Activated B cell treated with CpG ODN at 0.5 μM for 24 hours (primary cell): ENCODE results near the gene RALA. TPM values are rescaled to one million over a fixed set of nuclear protein-coding genes. Genes with fewer than 3 reads are reported as not detected.

ENCODE experiments used
- ATAC-seq: fragments of 200-7000 bp; cut with Tn5 transposase; one replicate; pipeline ENCODE4 v1.10.0; 2021; ENCODE audit warnings: low read depth, mild to moderate bottlenecking, moderate library complexity
- CTCF ChIA-PET: fragments of 350-600 bp; sonication (Branson Sonifier 250); formaldehyde crosslinking; loops from one replicate; lab custom pipeline; 2021; ENCODE audit warnings: antibody characterized with exemption; lab: Charles Lee
- POLR2A ChIA-PET: fragments of 350-600 bp; sonication (Branson Sonifier 250); formaldehyde crosslinking; loops from one replicate; lab custom pipeline; 2021; ENCODE audit warnings: antibody characterized with exemption; lab: Charles Lee
- DNase-seq: peaks from one replicate; pipeline ENCODE4 v3.0.0; 2022
- H3K27ac Mint-ChIP-seq: one replicate; pipeline ENCODE4 v1.8.0; 2020; ENCODE audit warnings: mixed read lengths
- H3K27me3 Mint-ChIP-seq: one replicate; pipeline ENCODE4 v1.8.0; 2021; ENCODE audit warnings: mixed read lengths
- H3K36me3 Mint-ChIP-seq: one replicate; pipeline ENCODE4 v1.8.0; 2021; ENCODE audit warnings: low read depth, mixed read lengths
- H3K4me1 Mint-ChIP-seq: one replicate; pipeline ENCODE4 v1.8.0; 2021; ENCODE audit warnings: mixed read lengths
- H3K4me3 Mint-ChIP-seq: one replicate; pipeline ENCODE4 v1.8.0; 2020; ENCODE audit warnings: mild to moderate bottlenecking, mixed read lengths
- H3K9me3 Mint-ChIP-seq: one replicate; pipeline ENCODE4 v1.8.0; 2020; ENCODE audit warnings: mixed read lengths
- CTCF ChIP-seq: fragments of 200-600 bp; IDR thresholded peaks from one replicate; pipeline ENCODE4 v1.8.0; 2022; ENCODE audit warnings: antibody characterized with exemption, mild to moderate bottlenecking
- intact Hi-C: fragments of 100-400 bp; cut with micrococcal nuclease; formaldehyde crosslinking; loops from one replicate; pipeline ENCODE4 v1.15.1; 2024
- total RNA-seq: library from RNA; stranded (reverse); gene quantifications from 2 replicates; pipeline ENCODE4 v1.2.3, GENCODE V29; 2022

The RALA gene
- total RNA-seq, 1 donor from 2014 or later: 37.3 TPM

GRCh38 chr7:39642896-39643295, 19.5 kb downstream of the RALA start:
- Mint-ChIP-seq H3K4me1 (peaks cover 49% of the 10 kb centered on the region), H3K36me3 (peaks cover 30% of the 10 kb centered on the region), H3K27me3 (no peaks in the 10 kb centered on the region), H3K27ac (no peak overlapping the region), H3K4me3 (no peak overlapping the region), H3K9me3 (no peaks in the 10 kb centered on the region)
- intact Hi-C loops: no loop called here
- CTCF ChIA-PET: no interaction called here
- POLR2A ChIA-PET: no interaction called here
- ATAC-seq: no peak
- no peak for TF ChIP-seq CTCF
- no peak for DNase-seq

DNA sequence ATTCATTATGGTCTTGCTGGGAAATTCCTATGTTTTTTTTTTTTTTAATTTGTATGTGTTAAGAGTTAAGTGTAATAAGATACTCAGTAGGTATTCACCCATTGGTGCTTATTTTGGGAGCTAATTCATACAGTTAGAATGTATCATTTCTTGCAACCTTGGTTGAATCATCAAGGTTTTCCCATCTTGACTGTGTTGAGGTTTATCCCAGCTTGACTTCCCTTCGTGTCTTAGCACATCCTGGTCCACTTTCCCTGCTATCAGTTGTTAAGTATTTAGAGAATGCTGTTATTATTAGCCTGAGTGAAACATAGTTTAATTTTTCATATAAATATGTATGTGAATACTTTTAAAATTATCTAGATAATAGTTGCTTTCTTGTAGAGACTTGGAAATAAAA, 20.8 kb downstream of the RALA start:
- Mint-ChIP-seq H3K4me1 (peaks cover 49% of the 10 kb centered on the region), H3K4me3 (no peak overlapping the region), H3K36me3 (peaks cover 32% of the 10 kb centered on the region), H3K9me3 (no peaks in the 10 kb centered on the region), H3K27ac (no peak overlapping the region), H3K27me3 (no peaks in the 10 kb centered on the region)
- CTCF ChIA-PET: interaction anchor here (0.5 kb wide), 1 partner anchor 102 kb away, joined by 3 read pairs; no protein-coding TSS in a partner anchor
- DNase-seq (no peak), ATAC-seq (no peak)
- TF ChIP-seq CTCF: no peak
- intact Hi-C loops: no loop called here
- POLR2A ChIA-PET: no interaction called here

- no peaks in the 10 kb centered on the region for H3K9me3 Mint-ChIP-seq
- no peak for DNase-seq
- H3K27ac Mint-ChIP-seq: no peak overlapping the region
- ChIA-PET CTCF (no interaction called here), POLR2A (no interaction called here)
- no peak for TF ChIP-seq CTCF
- H3K36me3 Mint-ChIP-seq: peaks cover 29% of the 10 kb centered on the region
- H3K4me3 Mint-ChIP-seq: no peak overlapping the region
- peaks cover 36% of the 10 kb centered on the region for H3K4me1 Mint-ChIP-seq
- intact Hi-C loops: no loop called here
- no peak for ATAC-seq
- no peaks in the 10 kb centered on the region for H3K27me3 Mint-ChIP-seq
Measured at GRCh38 chr7:39645482-39646407, 22.4 kb downstream of the RALA start.

GRCh38 chr7:39647816-39648215, 24.4 kb downstream of the RALA start:
- DNase-seq: no peak
- Mint-ChIP-seq H3K36me3 (peaks cover 28% of the 10 kb centered on the region), H3K4me1 (peaks cover 23% of the 10 kb centered on the region), H3K27ac (no peak overlapping the region), H3K9me3 (no peaks in the 10 kb centered on the region), H3K4me3 (no peak overlapping the region), H3K27me3 (no peaks in the 10 kb centered on the region)
- POLR2A ChIA-PET: no interaction called here
- TF ChIP-seq CTCF: no peak
- intact Hi-C loops: loop anchor here (2.0 kb wide), 1 partner anchor 13 kb away; no protein-coding TSS in a partner anchor
- CTCF ChIA-PET: no interaction called here
- ATAC-seq: no peak

DNA sequence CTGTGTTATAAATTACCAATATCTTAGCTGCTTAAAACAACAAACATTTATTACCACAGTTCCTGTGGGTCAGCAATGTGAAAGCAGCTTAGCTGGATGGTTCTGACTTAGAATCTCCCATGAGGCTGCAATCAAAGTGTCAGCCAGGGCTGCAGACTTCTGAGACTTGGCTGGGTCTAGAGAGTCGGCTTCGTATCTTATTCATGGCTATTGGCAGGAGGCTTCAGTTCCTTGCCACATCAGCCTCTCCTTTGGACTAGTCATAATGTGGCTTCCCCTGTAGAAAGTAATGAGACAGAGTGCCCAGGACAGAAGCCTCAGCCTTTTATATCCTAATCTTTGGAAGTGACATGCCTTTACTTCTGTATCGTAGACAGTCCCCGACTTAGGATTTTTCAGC, 27.3 kb downstream of the RALA start:
- Mint-ChIP-seq H3K27ac (no peak overlapping the region), H3K4me3 (no peak overlapping the region), H3K9me3 (no peaks in the 10 kb centered on the region), H3K4me1 (peaks cover 10% of the 10 kb centered on the region), H3K36me3 (peaks cover 25% of the 10 kb centered on the region), H3K27me3 (no peaks in the 10 kb centered on the region)
- POLR2A ChIA-PET: no interaction called here
- DNase-seq (no peak), ATAC-seq (no peak)
- intact Hi-C loops: no loop called here
- CTCF ChIA-PET: no interaction called here
- TF ChIP-seq CTCF: no peak
